Measurements from ENCODE around the gene TRIP10.
"Not testable (repeated sequence)": the region's sequence is repeated elsewhere in the genome, so short reads cannot be mapped to it uniquely, and the experiment has no call there.

TRIP10 gene, protein sequence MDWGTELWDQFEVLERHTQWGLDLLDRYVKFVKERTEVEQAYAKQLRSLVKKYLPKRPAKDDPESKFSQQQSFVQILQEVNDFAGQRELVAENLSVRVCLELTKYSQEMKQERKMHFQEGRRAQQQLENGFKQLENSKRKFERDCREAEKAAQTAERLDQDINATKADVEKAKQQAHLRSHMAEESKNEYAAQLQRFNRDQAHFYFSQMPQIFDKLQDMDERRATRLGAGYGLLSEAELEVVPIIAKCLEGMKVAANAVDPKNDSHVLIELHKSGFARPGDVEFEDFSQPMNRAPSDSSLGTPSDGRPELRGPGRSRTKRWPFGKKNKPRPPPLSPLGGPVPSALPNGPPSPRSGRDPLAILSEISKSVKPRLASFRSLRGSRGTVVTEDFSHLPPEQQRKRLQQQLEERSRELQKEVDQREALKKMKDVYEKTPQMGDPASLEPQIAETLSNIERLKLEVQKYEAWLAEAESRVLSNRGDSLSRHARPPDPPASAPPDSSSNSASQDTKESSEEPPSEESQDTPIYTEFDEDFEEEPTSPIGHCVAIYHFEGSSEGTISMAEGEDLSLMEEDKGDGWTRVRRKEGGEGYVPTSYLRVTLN

DNA sequence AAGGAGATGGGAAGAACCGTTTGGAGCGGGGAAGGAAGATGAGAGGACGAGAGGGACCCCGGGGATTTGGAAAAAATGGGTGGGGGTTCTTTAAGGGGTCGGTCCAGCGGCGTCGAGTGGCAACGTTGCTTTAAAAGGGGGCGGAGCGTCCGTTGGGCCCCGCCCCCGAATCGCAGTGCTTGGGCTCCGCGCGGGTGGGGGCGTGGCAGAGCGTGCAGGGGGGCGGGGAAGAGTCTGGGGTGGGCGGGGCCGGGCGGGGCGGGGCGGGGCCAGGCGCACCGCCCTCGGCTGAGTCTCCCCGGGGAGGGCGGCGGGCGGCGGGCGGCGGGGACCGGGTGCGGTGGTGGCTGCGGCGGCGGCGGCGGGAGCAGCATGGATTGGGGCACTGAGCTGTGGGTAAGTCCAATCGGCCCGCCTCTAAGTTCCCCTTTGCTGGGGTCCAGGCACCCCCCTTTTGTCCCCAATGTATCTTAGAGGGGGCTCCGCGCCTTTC, at the start of gene TRIP10:
Gene TRIP10 (plus strand): TSS at position 291 of the 493 bp plus-strand sequence. CDS start 82 bp downstream, at position 373.
- DNase-seq: peak; percentile 77

GRCh38 chr19:6690160-6690885, 49.2 kb upstream of the TRIP10 start:
- DNase-seq: no peak

GRCh38 chr19:6691342-6691741, 48.1 kb upstream of the TRIP10 start:
- no peak for DNase-seq

DNA sequence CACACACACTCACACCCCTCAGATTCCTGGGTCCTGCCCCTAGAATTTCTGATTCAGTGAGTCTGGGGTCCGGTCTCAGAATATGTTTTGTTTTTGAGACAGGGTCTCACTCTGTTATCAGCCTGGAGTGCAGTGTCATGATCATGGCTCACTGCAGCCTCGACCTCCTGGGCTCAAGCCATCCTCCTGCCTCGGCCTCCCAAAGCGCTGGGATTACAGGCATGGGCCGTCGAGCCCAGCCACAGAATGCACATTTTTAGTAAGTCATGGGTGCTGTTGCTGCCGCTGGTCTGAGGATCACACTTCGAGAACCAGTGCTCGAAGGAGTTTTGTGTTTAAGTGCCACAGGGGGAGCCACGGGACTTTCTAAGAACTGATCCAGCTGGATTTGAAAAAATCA, 47.5 kb upstream of the TRIP10 start:
- DNase-seq: no peak

GRCh38 chr19:6693056-6693471, 46.4 kb upstream of the TRIP10 start:
- DNase-seq: no peak

GRCh38 chr19:6693681-6694080, 45.8 kb upstream of the TRIP10 start:
- no peak for DNase-seq

DNA sequence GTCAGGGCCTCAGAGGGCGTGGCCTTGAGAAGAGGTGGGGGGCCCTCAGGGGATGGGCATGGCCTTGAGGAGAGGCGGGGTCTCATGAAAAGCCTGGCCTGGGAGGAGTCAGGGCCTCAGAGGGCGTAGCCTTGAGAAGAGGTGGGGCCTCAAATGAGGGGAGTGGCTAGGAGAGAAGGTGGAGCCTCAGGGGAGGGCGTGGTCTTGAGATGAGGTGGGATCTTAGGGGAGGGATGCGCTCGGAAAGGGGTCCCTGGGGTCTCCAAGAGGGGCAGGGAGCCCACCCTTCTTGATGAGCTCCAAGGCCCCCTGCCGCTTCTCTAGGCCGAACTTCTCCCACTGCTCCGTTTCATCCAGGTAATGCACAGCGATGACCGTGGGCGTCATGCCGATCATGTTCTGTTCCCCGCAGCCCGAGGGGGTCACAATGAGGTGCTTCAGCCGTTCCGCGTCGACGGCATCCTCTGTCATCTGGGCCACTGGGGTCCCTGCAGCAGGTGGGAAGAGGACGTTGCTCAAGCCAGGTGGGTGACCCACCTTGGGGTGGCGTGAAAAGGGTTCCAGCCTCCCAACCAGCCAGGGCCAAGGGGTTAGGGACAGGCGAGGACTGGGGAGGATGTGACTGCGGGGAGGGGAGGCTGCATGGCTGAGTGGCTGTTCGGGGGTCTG, 45.2 kb upstream of the TRIP10 start:
- no peak for DNase-seq

DNA sequence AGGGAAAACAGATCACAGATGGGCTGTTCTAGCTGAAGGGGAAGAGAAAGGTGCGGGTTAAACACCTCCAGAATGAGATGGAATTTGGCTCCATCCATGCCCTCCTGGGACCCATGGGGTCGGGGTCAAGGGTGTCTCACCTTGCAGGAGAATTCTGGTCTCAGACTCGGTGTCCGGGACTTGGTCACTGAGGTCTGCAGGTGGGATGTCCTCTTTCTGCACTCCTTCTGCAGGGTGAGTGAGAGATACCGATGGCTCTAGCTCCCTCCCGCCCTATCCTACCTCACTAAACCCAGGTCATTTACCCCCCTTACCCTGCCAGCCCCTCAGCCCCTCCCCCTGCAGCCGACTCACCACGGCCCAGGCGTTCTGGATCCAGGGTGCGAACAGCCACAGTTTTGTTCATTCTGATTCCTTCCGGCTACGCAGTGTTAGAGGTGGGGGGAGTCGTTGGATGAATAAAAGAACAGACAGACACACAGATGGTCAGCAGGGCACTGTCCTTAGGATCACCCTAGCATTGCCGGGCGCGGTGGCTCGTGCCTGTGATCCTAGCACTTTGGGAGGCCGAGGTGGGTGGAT, 43.1 kb upstream of the TRIP10 start:
- no peak for DNase-seq

DNA sequence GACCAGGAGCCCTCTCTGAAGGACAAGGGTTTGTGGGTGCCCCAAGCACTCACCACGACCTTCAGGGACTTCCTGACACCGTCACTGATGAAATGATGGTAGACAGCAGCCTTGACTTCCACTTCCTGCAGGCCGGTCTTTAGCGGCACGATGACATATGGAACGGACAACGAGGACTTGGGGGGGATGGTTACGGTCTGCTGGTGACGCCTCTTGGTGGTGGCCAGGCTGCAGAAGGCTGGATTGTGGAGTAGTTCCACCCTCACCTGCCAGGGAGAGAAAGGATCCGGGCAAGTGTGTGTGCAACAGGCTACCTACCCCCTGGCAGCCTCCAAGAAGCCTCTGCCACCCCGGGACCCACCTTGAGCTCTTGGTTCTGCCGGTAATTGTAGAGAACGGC, 42.2 kb upstream of the TRIP10 start:
- DNase-seq: no peak

DNA sequence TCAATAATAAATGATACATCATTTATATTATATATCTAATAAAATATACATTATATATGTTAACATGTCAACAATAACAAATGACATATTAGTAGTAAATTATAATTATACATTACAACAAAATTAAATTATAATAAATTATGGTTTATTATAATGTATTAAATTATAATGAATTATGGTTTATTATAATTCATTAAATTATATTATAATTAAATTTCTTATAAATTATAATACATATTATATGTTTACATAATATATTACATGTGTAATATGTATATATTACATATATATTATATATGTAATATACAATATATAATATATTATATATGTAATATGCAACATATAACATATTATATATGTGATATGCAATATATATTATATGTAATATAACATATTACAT, 39.5 kb upstream of the TRIP10 start:
- no peak for DNase-seq

DNA sequence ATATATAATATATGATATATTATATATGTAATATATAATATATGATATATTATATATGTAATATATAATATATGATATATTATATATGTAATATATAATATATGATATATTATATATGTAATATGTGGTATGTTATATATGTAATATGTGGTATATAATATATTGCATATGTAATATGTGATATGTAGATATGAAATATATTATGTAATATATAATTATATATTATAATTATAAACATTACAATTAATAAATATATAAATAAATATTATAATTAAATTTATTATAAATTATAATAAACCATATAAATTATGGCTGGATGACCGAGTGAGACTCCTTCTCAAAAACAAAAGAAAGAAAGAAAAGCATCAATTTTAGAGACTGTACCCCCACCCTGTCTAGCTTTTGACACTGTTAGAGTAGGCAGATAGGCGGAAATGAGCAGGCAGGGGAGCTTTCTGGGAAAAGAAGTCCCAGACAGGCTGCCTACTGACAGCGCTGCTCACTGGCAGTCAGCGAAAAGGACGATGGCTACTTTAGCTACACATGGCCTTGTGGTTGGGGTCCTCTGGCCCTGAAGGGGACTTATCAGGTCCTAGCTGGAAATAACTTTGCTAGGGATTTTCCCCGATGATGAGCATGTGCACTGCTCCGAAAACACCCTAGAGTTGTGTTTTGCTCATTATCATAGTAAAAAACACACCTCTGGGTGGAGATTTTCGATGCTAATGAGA, 38.7 kb upstream of the TRIP10 start:
- DNase-seq: no peak

- DNase-seq: no peak
Measured at GRCh38 chr19:6705931-6706632, 33.4 kb upstream of the TRIP10 start.

GRCh38 chr19:6706633-6706958, 32.9 kb upstream of the TRIP10 start:
- DNase-seq: no peak

- DNase-seq: no peak
Measured at GRCh38 chr19:6707011-6707657, 32.3 kb upstream of the TRIP10 start.

GRCh38 chr19:6707658-6708018, 31.8 kb upstream of the TRIP10 start:
- no peak for DNase-seq

DNA sequence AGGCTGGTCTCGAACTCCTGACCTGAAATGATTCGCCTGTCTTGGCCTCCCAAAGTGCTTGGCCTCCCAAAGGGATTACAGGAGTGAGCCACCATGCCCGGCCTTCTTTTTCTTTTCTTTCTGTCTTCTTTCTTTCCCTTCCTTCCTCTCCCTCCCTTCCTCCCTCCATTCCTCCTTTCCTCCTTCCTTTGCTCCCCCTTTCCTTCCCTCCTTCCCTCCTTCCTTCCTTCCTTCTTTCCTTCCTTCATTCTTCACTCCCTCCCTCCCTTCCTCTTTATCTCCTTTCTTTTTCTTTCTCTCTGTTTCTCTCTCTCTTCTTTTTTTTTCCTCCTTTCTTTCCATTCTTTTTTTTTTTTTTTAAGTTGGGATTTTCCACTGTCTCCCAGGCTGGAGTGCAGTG, 31.1 kb upstream of the TRIP10 start:
- no peak for DNase-seq

DNA sequence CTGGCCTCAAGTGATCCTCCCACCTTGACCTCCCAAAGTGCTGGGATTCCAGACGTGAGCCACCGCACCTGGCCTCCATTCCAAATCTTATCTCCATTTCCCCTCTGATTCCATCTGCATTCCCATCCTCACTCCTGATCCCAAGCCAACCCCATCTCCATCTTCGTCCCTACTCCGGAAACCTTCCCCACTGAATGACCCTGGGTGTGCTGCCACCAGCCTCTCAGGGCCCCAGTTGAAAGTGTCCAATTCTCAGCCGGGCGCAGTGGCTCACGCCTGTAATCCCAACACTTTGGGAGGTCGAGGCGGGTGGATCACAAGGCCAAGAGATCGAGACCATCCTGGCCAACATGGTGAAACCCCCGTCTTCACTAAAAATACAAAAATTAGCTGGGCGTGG, 30.6 kb upstream of the TRIP10 start:
- not testable (repeated sequence) for DNase-seq

DNA sequence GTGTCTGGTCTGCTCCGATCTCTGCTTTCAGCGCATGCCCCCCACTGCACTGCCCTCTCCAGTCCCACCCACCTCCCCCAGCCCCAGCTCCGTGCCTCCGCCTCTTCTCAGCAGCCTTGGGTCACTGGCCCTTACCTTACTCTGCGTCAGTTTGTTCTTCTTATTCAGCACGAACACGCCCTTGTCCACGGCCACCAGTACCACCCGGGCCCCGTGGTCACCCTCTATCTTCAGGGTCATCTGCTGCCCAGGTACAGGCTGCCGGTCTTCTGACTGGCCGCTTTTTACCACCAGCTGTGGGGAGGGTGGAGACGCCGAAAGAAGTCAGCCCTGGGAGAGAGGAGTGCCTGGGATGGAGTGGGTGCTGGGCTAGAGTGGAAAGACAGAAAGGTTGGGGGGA, 29.9 kb upstream of the TRIP10 start:
- DNase-seq: no peak

DNA sequence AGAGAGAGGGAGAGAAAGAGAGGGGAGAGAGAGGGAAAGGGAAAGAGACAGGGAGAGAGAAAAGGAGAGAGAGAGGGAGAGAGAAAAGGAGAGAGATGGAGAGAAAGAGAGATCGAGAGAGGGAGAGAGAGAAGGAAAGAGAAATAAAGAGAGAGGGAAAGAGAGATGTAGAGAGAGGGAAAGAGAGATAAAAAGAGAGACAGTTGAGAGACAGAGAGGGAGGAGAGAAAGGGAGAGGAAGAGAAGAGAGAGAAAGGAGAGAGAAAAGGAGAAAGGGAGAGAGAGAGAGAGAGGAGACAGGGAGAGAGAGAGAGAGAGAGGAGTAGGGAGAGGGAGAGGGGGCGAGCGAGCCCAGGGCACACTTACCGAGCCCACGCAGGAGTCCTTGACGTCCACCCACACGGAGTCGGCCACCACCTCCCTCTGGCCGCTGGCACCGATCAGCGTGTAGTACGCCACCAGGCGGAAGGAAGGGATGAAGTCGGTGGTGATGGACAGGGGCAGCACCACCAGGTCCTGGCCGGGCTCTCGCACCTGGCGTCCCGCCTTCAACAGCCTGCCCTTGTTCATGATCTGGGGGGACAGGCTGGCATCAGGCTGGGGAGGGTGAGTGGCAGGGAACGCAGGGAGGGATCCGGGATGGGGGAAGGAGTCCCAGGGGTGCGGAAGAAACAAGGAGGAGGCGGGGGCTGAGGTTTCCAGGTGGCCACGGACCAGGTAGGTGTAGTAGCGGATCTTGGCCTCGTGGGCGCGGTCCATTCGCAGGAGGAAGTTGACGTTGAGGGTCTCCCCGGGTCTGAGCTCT, 29.0 kb upstream of the TRIP10 start:
- no peak for DNase-seq

- DNase-seq: no peak
Measured at GRCh38 chr19:6711078-6711361, 28.5 kb upstream of the TRIP10 start.

GRCh38 chr19:6711605-6712004, 27.9 kb upstream of the TRIP10 start:
- no peak for DNase-seq

Data from CD4-positive, alpha-beta T cell treated with Interleukin-4 for 4 hours (primary cell).